Measurements from ENCODE around the gene NATD1.

NATD1 gene

DNA sequence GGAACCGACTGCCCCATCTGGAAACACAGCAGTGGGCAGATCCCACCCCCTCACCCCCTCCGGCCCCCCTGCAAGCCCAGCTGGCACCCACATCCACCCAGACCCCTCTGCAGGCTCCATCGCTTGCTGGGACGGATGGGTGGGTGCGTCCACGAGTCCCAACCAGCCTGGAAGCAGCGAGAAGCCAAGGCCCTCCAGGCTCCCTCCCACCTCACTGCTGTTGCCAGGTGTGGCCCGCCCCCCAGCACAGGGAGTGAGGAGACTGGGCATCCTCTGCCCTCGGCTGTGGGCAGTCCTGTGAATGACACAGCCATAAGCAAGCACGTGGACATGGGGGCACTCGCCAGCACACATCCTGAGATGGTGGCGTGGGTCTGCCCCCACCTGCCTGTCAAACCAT is 50.7 kb downstream of the NATD1 start:
- H3K27me3 ChIP-seq: no peaks in the 10 kb centered on the region
- H3K4me1 ChIP-seq: peaks cover 0 to 77% (median 49%) of the 10 kb centered on the region in 4 donors
- no peak for DNase-seq
- no peaks in the 10 kb centered on the region for H3K9me3 ChIP-seq
- peaks cover 9 to 21% (median 14%) of the 10 kb centered on the region in 3 donors for H3K36me3 ChIP-seq
- TF ChIP-seq, protein P1, sequence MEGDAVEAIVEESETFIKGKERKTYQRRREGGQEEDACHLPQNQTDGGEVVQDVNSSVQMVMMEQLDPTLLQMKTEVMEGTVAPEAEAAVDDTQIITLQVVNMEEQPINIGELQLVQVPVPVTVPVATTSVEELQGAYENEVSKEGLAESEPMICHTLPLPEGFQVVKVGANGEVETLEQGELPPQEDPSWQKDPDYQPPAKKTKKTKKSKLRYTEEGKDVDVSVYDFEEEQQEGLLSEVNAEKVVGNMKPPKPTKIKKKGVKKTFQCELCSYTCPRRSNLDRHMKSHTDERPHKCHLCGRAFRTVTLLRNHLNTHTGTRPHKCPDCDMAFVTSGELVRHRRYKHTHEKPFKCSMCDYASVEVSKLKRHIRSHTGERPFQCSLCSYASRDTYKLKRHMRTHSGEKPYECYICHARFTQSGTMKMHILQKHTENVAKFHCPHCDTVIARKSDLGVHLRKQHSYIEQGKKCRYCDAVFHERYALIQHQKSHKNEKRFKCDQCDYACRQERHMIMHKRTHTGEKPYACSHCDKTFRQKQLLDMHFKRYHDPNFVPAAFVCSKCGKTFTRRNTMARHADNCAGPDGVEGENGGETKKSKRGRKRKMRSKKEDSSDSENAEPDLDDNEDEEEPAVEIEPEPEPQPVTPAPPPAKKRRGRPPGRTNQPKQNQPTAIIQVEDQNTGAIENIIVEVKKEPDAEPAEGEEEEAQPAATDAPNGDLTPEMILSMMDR (IDR thresholded peaks at IDR 0.05): no peak
- no peak overlapping the region for H3K27ac ChIP-seq
- no peak overlapping the region for H3K4me3 ChIP-seq
- intact Hi-C loops (cut with DNase I; ENCODE audit: low total_unique reads): no loop called here

- Histone ChIP-seq H3K27ac (no peak overlapping the region), H3K27me3 (no peaks in the 10 kb centered on the region), H3K4me1 (peaks cover 0 to 77% (median 49%) of the 10 kb centered on the region in 4 donors), H3K36me3 (peaks cover 15 to 21% (median 20%) of the 10 kb centered on the region in 3 donors), H3K4me3 (no peak overlapping the region), H3K9me3 (no peaks in the 10 kb centered on the region)
- intact Hi-C loops (cut with DNase I; ENCODE audit: low total_unique reads): no loop called here
- DNase-seq: no peak
- TF ChIP-seq, protein P1 (IDR thresholded peaks at IDR 0.05): no peak
Observed at GRCh38 chr17:21201874-21202273, 51.3 kb downstream of the NATD1 start.

- TF ChIP-seq, protein P1 (IDR thresholded peaks at IDR 0.05): no peak
- no peak overlapping the region for H3K27ac ChIP-seq
- no peak for DNase-seq
- H3K4me1 ChIP-seq: peaks cover 0 to 72% (median 47%) of the 10 kb centered on the region in 4 donors
- H3K27me3 ChIP-seq: no peaks in the 10 kb centered on the region
- intact Hi-C loops (cut with DNase I; ENCODE audit: low total_unique reads): no loop called here
- H3K9me3 ChIP-seq: no peaks in the 10 kb centered on the region
- H3K36me3 ChIP-seq: peaks cover 19 to 26% (median 24%) of the 10 kb centered on the region in 3 donors
- H3K4me3 ChIP-seq: no peak overlapping the region
Observed at GRCh38 chr17:21201298-21201595, 52.0 kb downstream of the NATD1 start.

GRCh38 chr17:21200590-21201297 is 52.5 kb downstream of the NATD1 start:
- no peaks in the 10 kb centered on the region for H3K9me3 ChIP-seq
- H3K4me3 ChIP-seq: no peak overlapping the region
- H3K27me3 ChIP-seq: no peaks in the 10 kb centered on the region
- TF ChIP-seq, protein P1 (IDR thresholded peaks at IDR 0.05): no peak
- H3K36me3 ChIP-seq: peaks cover 19 to 29% (median 24%) of the 10 kb centered on the region in 3 donors
- intact Hi-C loops (cut with DNase I; ENCODE audit: low total_unique reads): no loop called here
- DNase-seq: no peak
- peaks cover 0 to 67% (median 45%) of the 10 kb centered on the region in 4 donors for H3K4me1 ChIP-seq
- no peak overlapping the region for H3K27ac ChIP-seq

DNA sequence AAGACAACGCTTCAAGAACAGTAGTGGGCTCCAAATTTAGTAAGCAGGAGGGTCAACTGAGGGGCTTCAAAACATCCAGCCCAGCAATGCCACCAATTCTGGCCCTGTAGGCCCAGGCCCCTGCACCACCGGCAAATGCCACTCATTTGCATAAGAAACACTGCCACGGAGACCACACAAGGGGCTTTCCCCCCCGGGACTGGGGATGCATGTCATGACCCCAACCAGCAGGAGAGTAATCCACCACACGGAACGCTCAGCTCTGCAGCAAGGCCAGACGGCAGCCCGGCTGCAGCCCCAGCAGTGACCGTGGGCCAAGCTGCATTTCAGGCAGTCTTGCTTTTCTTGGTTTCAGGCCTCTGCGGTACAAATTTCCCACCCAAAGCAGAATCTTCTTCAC is 53.4 kb downstream of the NATD1 start:
- Histone ChIP-seq H3K4me3 (no peak overlapping the region), H3K36me3 (peaks cover 19 to 32% (median 24%) of the 10 kb centered on the region in 3 donors), H3K27ac (no peak overlapping the region), H3K4me1 (peaks cover 0 to 64% (median 42%) of the 10 kb centered on the region in 4 donors), H3K9me3 (no peaks in the 10 kb centered on the region), H3K27me3 (no peaks in the 10 kb centered on the region)
- intact Hi-C loops (cut with DNase I; ENCODE audit: low total_unique reads): no loop called here
- no peak for DNase-seq
- TF ChIP-seq, protein P1 (IDR thresholded peaks at IDR 0.05): no peak
